ENCODE results near the gene CHST15. TPM values are rescaled to one million over a fixed set of nuclear protein-coding genes. Genes with fewer than 3 reads are reported as not detected.
A peak's percentile ranks its signal among the peaks of the same experiment; 100 is the strongest.

CHST15 gene
- total RNA-seq, 1 donor from 2014 or later = 36.5 TPM

DNA sequence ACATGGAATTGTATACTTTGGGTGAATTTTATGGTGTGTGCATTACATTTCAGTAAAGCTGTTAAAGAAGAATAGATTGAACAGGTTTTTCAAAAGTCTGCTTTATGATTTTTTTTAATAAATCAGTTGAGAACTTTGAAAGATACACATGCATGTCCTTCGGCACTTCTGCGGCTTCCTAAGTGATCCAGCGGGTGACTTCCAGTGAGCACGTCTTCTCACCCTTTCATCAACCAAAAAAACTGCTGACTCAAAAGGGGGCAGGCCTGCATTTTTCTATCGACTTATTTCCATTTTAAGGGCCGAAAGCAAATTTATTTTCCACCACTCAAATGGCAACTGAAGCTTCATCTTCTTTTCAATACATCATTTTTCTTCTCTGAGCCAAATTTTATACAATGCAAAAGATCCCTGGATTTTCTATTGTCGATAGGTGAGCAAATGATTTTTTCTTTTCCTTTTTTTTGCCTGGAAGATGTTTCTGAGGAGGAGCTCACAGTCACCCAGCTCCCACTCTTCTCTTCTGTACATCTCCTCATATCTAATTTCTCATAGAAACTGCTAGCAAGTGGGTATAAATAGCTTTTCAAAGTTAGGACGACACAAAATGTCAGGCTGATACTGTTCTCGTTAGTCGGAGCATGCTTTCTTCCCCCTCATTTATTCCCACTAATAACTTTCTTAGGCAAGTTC lies 10.2 kb downstream of the CHST15 start:
- intact Hi-C loops (cut with DNase I) = no loop called here
- DNase-seq (no peak), ATAC-seq (no peak)
- Histone ChIP-seq H3K27ac (no peak overlapping the region), H3K4me3 (no peak overlapping the region), H3K36me3 (no peaks in the 10 kb centered on the region), H3K27me3 (ENCODE audit: low read depth) (no peaks in the 10 kb centered on the region), H3K4me1 (peaks cover 5% of the 10 kb centered on the region), H3K9me3 (no peaks in the 10 kb centered on the region)
- TF ChIP-seq, protein P1, sequence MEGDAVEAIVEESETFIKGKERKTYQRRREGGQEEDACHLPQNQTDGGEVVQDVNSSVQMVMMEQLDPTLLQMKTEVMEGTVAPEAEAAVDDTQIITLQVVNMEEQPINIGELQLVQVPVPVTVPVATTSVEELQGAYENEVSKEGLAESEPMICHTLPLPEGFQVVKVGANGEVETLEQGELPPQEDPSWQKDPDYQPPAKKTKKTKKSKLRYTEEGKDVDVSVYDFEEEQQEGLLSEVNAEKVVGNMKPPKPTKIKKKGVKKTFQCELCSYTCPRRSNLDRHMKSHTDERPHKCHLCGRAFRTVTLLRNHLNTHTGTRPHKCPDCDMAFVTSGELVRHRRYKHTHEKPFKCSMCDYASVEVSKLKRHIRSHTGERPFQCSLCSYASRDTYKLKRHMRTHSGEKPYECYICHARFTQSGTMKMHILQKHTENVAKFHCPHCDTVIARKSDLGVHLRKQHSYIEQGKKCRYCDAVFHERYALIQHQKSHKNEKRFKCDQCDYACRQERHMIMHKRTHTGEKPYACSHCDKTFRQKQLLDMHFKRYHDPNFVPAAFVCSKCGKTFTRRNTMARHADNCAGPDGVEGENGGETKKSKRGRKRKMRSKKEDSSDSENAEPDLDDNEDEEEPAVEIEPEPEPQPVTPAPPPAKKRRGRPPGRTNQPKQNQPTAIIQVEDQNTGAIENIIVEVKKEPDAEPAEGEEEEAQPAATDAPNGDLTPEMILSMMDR (IDR thresholded peaks at IDR 0.05) = no peak

DNA sequence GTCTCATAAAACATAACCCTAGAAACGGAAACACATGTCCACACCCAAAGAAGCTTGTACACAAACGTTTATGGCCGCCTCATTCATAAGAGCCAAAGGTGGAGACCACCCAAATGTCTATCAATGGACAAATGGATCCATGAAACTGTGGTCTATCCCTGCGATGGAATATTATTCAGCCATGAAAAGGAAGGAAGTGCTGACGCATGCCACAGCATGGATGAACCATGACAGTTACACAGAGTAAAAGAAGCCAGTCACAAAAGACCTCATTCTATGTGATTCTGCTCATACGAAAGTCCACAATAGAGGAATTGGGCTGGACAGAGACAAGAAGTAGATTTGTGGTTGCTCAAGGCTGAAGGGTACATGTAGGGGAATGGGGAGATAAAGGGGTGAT lies 10.8 kb downstream of the CHST15 start:
- Histone ChIP-seq H3K4me3 (no peak overlapping the region), H3K9me3 (no peaks in the 10 kb centered on the region), H3K27ac (no peak overlapping the region), H3K27me3 (ENCODE audit: low read depth) (no peaks in the 10 kb centered on the region), H3K36me3 (no peaks in the 10 kb centered on the region), H3K4me1 (no peaks in the 10 kb centered on the region)
- intact Hi-C loops (cut with DNase I) = no loop called here
- no peak for ATAC-seq
- DNase-seq = no peak
- TF ChIP-seq, protein P1 (IDR thresholded peaks at IDR 0.05) = no peak

DNA sequence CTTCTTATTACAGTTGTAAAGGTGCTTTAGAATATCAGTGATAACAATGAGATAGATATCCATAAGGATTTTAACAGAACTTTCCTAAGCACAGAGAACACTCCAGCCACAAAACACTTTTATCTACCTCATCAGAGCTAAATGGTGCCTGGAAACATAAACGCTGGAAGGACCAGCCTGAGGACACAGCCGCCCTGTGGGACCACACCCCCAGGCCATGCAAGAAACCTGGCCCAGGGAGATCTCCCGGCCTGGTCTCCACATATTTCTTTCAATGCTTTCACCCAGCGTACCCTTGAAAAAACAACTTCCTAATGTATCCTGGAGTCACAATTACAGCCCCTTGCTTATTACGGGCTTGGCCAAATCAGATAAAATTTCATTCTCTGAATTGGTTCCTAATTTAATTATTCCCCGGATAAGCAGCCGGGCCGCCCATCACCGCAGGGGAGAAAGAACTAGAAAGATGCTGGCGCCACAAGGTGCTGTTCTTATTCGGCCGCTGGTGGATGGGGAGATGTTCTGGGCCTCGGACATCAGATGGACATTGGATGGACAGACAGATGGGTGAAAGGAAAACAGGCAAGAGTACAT lies 11.8 kb downstream of the CHST15 start:
- DNase-seq (peak; percentile 14), ATAC-seq (no peak)
- intact Hi-C loops (cut with DNase I) = no loop called here
- TF ChIP-seq, protein P1 (IDR thresholded peaks at IDR 0.05) = no peak
- no peak overlapping the region for H3K27ac ChIP-seq
- H3K27me3 ChIP-seq (ENCODE audit: low read depth) = no peaks in the 10 kb centered on the region
- no peak overlapping the region for H3K4me3 ChIP-seq
- H3K36me3 ChIP-seq = no peaks in the 10 kb centered on the region
- no peaks in the 10 kb centered on the region for H3K9me3 ChIP-seq
- H3K4me1 ChIP-seq = no peaks in the 10 kb centered on the region

DNA sequence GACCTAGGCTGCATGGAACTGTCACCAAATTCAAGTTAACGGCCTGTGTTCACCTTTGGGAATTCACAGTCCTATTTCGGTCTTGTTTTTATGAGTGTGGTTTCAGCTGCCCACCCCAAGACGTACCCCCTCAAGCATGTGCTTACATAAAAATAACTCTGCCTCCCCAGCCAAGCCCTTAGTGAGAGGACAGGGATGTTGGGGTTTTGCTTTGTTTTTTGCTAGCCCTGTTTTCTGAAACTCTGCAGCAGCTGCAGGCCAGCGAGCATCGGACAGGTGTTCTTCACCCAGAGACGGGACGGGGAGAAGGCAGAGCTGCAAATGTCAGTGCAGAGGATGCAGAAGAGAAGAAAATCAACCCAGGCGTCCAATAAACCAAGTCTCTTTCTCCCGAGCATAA lies 13.5 kb downstream of the CHST15 start:
- H3K4me3 ChIP-seq = no peak overlapping the region
- no peak for ATAC-seq
- intact Hi-C loops (cut with DNase I) = no loop called here
- H3K36me3 ChIP-seq = no peaks in the 10 kb centered on the region
- TF ChIP-seq, protein P1 (IDR thresholded peaks at IDR 0.05) = no peak
- no peaks in the 10 kb centered on the region for H3K27me3 ChIP-seq (ENCODE audit: low read depth)
- peaks cover 12% of the 10 kb centered on the region for H3K4me1 ChIP-seq
- no peak overlapping the region for H3K27ac ChIP-seq
- DNase-seq = no peak
- no peaks in the 10 kb centered on the region for H3K9me3 ChIP-seq

DNA sequence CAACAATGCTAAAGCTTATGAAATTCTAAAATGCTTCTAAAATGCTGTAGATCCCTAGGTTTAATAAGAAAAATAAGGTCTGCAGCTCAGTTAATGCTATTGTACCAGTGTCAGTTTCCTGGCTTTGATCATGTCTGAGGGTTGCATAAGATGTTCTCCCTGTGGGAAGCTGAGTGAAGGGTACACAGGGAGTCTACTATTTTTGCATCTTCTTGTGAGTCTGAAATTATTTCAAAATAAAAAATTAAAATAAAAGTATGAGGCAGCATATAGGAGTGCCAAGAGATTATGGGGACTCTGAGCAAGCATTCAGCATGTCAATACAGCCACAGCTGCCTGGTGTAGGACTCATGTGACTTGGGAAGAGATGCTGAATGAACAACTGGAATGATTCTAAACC lies 14.7 kb downstream of the CHST15 start:
- ATAC-seq = no peak
- intact Hi-C loops (cut with DNase I) = no loop called here
- TF ChIP-seq, protein P1 (IDR thresholded peaks at IDR 0.05) = no peak

More for the DNA sequence above, 14.7 kb downstream of the CHST15 start:
- no peak for DNase-seq
- Histone ChIP-seq H3K36me3 (no peaks in the 10 kb centered on the region), H3K4me1 (peaks cover 16% of the 10 kb centered on the region), H3K27me3 (ENCODE audit: low read depth) (no peaks in the 10 kb centered on the region), H3K4me3 (no peak overlapping the region), H3K9me3 (no peaks in the 10 kb centered on the region), H3K27ac (no peak overlapping the region)
